HepG2 (cell line): ENCODE results near the gene VPS18. TPM values are rescaled to one million over a fixed set of nuclear protein-coding genes. Genes with fewer than 3 reads are reported as not detected.

Experiments
- ETV5 ChIP-seq: IDR thresholded peaks from 2 replicates; pipeline ENCODE4 v1.6.1; 2018; ENCODE audit warnings: missing biosample characterization, missing genetic modification reagents, inconsistent platforms, borderline replicate concordance
- ZNF282 ChIP-seq: fragments of 450-650 bp; IDR thresholded peaks from 2 replicates; pipeline ENCODE4 v1.6.1; 2018; ENCODE audit not compliant: partially characterized antibody
- ZNF30 ChIP-seq: sonication (generic); formaldehyde crosslinking; IDR thresholded peaks from 2 replicates; pipeline ENCODE4 v1.5.0; 2020; ENCODE audit warnings: mild to moderate bottlenecking, missing genetic modification reagents
- ZNF543 ChIP-seq: sonication (generic); formaldehyde crosslinking; IDR thresholded peaks from 2 replicates; pipeline ENCODE4 v1.4.0; 2020; ENCODE audit warnings: mild to moderate bottlenecking, missing genetic modification reagents
- ZNF614 ChIP-seq: IDR thresholded peaks from 2 replicates; pipeline ENCODE4 v1.6.1; 2018; ENCODE audit warnings: missing biosample characterization, missing genetic modification reagents, inconsistent platforms, borderline replicate concordance
- ZNF720 ChIP-seq: sonication (generic); formaldehyde crosslinking; IDR thresholded peaks from 2 replicates; pipeline ENCODE4 v1.4.0; 2020; ENCODE audit warnings: missing genetic modification reagents
- polyA plus RNA-seq, 8 experiments: library from polyadenylated mRNA; depleted of rRNA in 3 of 8; stranded (reverse) in 7 of 8; unstranded in 1 of 8; fragments of >200 nt; fragmentation: Illumina TruSeq in 4 of 8; extraction: Trizol in 4 of 8; gene quantifications; 2 replicates each; pipeline versions ENCODE4 v1.2.1 to v1.2.3, GENCODE V29; 2011 to 2016; ENCODE audit warnings: low read depth in 4 of 8, missing spikeins in 1 of 8, mixed read lengths in 1 of 8; ENCODE audit not compliant: insufficient read depth in 1 of 8
- total RNA-seq, 5 experiments: library from RNA; depleted of rRNA; stranded (reverse); fragments of >200 nt; fragmentation: Illumina TruSeq; extraction: Trizol; gene quantifications; 2 replicates each; pipeline ENCODE4 v1.2.3, GENCODE V29; 2016; ENCODE audit warnings: low read depth in 1 of 5
- TF ChIP-seq, protein P1 (sequence below): sonication (generic); formaldehyde crosslinking; IDR thresholded peaks from 2 replicates; pipeline ENCODE4 v1.9.0; 2021; ENCODE audit warnings: missing genetic modification reagents, mild to moderate bottlenecking, borderline replicate concordance
- TF ChIP-seq, protein P2 (sequence below): sonication (generic); formaldehyde crosslinking; IDR thresholded peaks from 2 replicates; pipeline ENCODE4 v1.4.0; 2020; ENCODE audit warnings: mild to moderate bottlenecking, missing genetic modification reagents
- TF ChIP-seq, protein P3 (sequence below): sonication (generic); formaldehyde crosslinking; IDR thresholded peaks from 2 replicates; pipeline ENCODE4 v1.5.0; 2020; ENCODE audit warnings: missing genetic modification reagents, mild to moderate bottlenecking, borderline replicate concordance
- TF ChIP-seq, protein P4 (sequence below): sonication (generic); formaldehyde crosslinking; IDR thresholded peaks from 2 replicates; pipeline ENCODE4 v1.5.0; 2020; ENCODE audit warnings: mild to moderate bottlenecking, missing genetic modification reagents, borderline replicate concordance
- TF ChIP-seq, protein P5 (sequence below): sonication (generic); formaldehyde crosslinking; IDR thresholded peaks from 2 replicates; pipeline ENCODE4 v1.9.0; 2021; ENCODE audit warnings: missing genetic modification reagents, mild to moderate bottlenecking, borderline replicate concordance
- TF ChIP-seq, protein P6 (sequence below): sonication (generic); formaldehyde crosslinking; IDR thresholded peaks from 2 replicates; pipeline ENCODE4 v1.4.0; 2020; ENCODE audit warnings: missing genetic modification reagents, mild to moderate bottlenecking, borderline replicate concordance

Gene VPS18
- total and polyA plus RNA-seq, 2 of the 13 experiments (the other 11 are each of a cell fraction or from before 2014, with no cell fraction given), result 5.8 to 17.0 TPM

DNA sequence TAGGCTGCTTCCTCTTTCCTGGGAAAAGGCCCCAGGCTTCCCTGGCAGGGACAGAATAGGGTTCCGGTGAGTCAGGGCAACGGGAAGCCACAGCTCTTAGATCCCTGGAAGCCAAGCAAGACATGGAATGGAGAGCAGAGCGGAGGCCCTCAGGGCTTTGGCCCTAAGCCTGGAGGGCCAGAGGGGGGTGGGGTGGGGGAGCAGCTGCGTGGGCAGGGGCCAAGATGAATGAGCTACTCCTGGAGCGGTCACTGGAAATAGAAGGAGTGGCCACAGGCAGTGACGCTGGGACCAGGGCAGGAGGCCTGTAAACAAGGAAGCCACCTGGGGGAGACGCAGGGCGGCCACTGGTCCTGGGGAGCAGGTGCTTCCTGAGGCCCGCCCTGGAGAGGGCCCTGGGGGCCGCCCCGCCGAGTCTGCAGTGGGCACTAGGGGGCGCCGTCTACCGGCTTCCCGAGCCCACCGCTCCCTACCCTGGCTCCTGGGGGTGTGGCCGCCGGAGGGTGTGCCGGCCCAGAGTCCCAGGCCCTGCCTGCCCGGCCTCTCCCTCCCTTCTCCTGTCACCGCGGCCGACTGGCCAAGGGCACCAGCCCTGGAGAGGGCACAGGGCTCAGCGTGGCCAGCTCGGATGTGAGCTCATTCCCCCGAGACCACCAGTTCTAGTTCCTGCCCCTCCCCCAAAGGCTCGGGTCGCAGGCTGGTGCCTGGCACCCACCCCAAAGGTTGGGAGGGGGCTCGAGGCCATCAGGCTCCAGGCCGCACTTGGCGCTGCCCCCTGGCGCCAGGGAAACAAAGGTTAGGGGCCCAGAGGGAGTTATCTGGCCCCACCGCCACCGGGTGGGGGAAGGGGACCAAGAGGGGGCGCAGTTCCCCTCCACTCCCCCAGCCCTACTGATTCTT is 12.1 kb downstream of the VPS18 start (continued):
- TF ChIP-seq, protein P1, sequence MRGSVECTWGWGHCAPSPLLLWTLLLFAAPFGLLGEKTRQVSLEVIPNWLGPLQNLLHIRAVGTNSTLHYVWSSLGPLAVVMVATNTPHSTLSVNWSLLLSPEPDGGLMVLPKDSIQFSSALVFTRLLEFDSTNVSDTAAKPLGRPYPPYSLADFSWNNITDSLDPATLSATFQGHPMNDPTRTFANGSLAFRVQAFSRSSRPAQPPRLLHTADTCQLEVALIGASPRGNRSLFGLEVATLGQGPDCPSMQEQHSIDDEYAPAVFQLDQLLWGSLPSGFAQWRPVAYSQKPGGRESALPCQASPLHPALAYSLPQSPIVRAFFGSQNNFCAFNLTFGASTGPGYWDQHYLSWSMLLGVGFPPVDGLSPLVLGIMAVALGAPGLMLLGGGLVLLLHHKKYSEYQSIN (CRISPR knock-in tag), result no peak
- TF ChIP-seq, protein P2, sequence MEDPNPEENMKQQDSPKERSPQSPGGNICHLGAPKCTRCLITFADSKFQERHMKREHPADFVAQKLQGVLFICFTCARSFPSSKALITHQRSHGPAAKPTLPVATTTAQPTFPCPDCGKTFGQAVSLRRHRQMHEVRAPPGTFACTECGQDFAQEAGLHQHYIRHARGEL (CRISPR knock-in tag), result no peak
- TF ChIP-seq, protein P3, sequence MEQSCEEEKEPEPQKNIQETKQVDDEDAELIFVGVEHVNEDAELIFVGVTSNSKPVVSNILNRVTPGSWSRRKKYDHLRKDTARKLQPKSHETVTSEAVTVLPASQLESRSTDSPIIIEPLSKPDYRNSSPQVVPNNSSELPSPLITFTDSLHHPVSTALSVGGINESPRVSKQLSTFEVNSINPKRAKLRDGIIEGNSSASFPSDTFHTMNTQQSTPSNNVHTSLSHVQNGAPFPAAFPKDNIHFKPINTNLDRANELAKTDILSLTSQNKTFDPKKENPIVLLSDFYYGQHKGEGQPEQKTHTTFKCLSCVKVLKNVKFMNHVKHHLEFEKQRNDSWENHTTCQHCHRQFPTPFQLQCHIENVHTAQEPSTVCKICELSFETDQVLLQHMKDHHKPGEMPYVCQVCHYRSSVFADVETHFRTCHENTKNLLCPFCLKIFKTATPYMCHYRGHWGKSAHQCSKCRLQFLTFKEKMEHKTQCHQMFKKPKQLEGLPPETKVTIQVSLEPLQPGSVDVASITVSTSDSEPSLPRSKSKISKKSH, result peak; percentile 68; the same call in 1 of the 2 replicates
- no peak for TF ChIP-seq ZNF614 (CRISPR knock-in tag)
- TF ChIP-seq, protein P4, sequence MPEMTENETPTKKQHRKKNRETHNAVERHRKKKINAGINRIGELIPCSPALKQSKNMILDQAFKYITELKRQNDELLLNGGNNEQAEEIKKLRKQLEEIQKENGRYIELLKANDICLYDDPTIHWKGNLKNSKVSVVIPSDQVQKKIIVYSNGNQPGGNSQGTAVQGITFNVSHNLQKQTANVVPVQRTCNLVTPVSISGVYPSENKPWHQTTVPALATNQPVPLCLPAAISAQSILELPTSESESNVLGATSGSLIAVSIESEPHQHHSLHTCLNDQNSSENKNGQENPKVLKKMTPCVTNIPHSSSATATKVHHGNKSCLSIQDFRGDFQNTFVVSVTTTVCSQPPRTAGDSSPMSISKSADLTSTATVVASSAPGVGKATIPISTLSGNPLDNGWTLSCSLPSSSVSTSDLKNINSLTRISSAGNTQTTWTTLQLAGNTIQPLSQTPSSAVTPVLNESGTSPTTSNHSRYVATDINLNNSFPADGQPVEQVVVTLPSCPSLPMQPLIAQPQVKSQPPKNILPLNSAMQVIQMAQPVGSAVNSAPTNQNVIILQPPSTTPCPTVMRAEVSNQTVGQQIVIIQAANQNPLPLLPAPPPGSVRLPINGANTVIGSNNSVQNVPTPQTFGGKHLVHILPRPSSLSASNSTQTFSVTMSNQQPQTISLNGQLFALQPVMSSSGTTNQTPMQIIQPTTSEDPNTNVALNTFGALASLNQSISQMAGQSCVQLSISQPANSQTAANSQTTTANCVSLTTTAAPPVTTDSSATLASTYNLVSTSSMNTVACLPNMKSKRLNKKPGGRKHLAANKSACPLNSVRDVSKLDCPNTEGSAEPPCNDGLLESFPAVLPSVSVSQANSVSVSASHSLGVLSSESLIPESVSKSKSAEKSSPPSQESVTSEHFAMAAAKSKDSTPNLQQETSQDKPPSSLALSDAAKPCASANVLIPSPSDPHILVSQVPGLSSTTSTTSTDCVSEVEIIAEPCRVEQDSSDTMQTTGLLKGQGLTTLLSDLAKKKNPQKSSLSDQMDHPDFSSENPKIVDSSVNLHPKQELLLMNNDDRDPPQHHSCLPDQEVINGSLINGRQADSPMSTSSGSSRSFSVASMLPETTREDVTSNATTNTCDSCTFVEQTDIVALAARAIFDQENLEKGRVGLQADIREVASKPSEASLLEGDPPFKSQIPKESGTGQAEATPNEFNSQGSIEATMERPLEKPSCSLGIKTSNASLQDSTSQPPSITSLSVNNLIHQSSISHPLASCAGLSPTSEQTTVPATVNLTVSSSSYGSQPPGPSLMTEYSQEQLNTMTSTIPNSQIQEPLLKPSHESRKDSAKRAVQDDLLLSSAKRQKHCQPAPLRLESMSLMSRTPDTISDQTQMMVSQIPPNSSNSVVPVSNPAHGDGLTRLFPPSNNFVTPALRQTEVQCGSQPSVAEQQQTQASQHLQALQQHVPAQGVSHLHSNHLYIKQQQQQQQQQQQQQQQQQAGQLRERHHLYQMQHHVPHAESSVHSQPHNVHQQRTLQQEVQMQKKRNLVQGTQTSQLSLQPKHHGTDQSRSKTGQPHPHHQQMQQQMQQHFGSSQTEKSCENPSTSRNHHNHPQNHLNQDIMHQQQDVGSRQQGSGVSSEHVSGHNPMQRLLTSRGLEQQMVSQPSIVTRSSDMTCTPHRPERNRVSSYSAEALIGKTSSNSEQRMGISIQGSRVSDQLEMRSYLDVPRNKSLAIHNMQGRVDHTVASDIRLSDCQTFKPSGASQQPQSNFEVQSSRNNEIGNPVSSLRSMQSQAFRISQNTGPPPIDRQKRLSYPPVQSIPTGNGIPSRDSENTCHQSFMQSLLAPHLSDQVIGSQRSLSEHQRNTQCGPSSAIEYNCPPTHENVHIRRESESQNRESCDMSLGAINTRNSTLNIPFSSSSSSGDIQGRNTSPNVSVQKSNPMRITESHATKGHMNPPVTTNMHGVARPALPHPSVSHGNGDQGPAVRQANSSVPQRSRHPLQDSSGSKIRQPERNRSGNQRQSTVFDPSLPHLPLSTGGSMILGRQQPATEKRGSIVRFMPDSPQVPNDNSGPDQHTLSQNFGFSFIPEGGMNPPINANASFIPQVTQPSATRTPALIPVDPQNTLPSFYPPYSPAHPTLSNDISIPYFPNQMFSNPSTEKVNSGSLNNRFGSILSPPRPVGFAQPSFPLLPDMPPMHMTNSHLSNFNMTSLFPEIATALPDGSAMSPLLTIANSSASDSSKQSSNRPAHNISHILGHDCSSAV, result no peak
- no peak for TF ChIP-seq ETV5 (CRISPR knock-in tag)
- no peak for TF ChIP-seq ZNF543 (CRISPR knock-in tag)
- TF ChIP-seq, protein P5, sequence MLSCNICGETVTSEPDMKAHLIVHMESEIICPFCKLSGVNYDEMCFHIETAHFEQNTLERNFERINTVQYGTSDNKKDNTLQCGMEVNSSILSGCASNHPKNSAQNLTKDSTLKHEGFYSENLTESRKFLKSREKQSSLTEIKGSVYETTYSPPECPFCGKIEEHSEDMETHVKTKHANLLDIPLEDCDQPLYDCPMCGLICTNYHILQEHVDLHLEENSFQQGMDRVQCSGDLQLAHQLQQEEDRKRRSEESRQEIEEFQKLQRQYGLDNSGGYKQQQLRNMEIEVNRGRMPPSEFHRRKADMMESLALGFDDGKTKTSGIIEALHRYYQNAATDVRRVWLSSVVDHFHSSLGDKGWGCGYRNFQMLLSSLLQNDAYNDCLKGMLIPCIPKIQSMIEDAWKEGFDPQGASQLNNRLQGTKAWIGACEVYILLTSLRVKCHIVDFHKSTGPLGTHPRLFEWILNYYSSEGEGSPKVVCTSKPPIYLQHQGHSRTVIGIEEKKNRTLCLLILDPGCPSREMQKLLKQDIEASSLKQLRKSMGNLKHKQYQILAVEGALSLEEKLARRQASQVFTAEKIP (CRISPR knock-in tag), result no peak
- no peak for TF ChIP-seq ZNF30 (CRISPR knock-in tag)
- no peak for TF ChIP-seq ZNF282
- TF ChIP-seq, protein P6, sequence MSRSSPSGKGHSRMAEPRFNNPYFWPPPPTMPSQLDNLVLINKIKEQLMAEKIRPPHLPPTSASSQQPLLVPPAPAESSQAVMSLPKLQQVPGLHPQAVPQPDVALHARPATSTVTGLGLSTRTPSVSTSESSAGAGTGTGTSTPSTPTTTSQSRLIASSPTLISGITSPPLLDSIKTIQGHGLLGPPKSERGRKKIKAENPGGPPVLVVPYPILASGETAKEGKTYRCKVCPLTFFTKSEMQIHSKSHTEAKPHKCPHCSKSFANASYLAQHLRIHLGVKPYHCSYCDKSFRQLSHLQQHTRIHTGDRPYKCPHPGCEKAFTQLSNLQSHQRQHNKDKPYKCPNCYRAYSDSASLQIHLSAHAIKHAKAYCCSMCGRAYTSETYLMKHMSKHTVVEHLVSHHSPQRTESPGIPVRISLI (CRISPR knock-in tag), result no peak
- TF ChIP-seq ZNF720, result no peak
